Effector memory CD8-positive, alpha-beta T cell (primary cell): ENCODE data around the gene XPNPEP1.

Experiments used
- ATAC-seq: fragments of 150-1000 bp; cut with Tn5 transposase; replicated peaks from 2 replicates; pipeline ENCODE4 v1.10.0; 2021; ENCODE audit warnings: mild to moderate bottlenecking, moderate library complexity
- DNase-seq, 3 experiments: peaks; one replicate each; pipeline ENCODE4 v3.0.0; 2021
- H3K27ac Mint-ChIP-seq, 2 donors: one replicate each; pipeline ENCODE4 v1.8.0; 2022; ENCODE audit warnings: mild to moderate bottlenecking in 2 of 2, mixed read lengths in 2 of 2, moderate library complexity in 2 of 2
- H3K27me3 Mint-ChIP-seq, 2 donors: one replicate each; pipeline ENCODE4 v1.8.0; 2022; ENCODE audit warnings: mixed read lengths in 2 of 2
- H3K36me3 Mint-ChIP-seq: one replicate; pipeline ENCODE4 v1.8.0; 2022; ENCODE audit warnings: mild to moderate bottlenecking, moderate library complexity, mixed read lengths; ENCODE audit not compliant: insufficient read depth
- H3K4me1 Mint-ChIP-seq, 2 donors: one replicate each; pipeline ENCODE4 v1.8.0; 2022; ENCODE audit warnings: low read depth in 2 of 2, mixed read lengths in 2 of 2
- H3K4me3 Mint-ChIP-seq, 2 donors: one replicate each; pipeline ENCODE4 v1.8.0; 2022; ENCODE audit warnings: mild to moderate bottlenecking in 2 of 2, mixed read lengths in 2 of 2, moderate library complexity in 2 of 2
- H3K9me3 Mint-ChIP-seq, 2 donors: one replicate each; pipeline ENCODE4 v1.8.0; 2022; ENCODE audit warnings: mixed read lengths in 2 of 2

XPNPEP1 gene

DNA sequence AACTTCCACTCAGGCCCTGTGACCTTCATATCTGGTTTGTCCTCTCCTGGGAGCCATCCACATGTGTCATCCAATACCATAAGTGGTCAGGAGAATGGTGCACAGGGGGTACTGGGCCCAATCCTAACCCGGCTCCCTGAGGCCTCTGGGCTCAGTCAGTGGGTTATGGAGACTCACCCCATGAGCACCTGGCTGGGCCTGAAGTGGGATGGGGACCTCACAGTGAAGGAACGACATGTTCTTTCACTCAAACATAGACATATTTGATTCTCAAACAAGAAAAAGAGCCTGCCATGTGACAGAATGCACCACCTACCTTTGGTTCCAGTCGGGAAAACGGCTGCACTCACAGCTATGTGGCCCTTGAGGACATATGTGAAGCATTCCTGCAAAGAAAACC is 51.8 kb downstream of the XPNPEP1 start:
- Mint-ChIP-seq H3K36me3 (peaks cover 41% of the 10 kb centered on the region), H3K4me1 (no peaks in the 10 kb centered on the region), H3K4me3 (no peak overlapping the region), H3K9me3 (no peaks in the 10 kb centered on the region), H3K27ac (no peak overlapping the region), H3K27me3 (no peaks in the 10 kb centered on the region)
- DNase-seq (no peak), ATAC-seq (no peak)

DNA sequence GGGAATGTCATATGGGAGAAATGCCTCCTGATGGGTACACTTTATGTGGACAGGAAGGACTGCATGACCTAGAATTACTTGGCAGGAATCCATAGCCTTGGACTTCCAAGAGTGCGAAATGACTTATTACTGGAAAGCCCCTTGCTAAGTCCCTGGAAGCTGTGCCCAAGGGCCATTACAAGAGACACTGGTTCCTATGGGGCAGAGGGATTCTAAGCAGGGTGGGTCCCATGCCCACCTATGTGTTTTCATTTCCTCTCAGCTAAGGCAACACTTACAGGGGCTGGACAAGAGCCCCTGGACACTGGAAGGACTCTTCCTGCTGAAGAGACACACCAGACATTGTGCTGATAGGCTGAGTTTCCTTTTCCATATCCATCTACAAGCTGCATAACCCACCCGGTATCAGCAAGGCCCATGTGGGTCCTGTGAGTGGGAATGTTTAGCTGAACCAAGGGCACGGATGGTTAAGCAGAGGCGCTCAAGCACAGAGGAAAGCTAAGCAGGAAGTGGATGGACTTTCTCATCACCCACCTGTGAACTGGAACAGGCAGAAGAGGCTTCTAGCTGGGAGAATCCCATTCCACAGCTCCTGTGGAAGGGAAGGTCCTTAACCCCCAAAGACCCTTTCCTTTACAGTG is 56.2 kb downstream of the XPNPEP1 start:
- Mint-ChIP-seq H3K9me3 (peaks cover 5 to 8% of the 10 kb centered on the region in 2 donors), H3K4me1 (no peaks in the 10 kb centered on the region), H3K27me3 (no peaks in the 10 kb centered on the region), H3K4me3 (no peak overlapping the region), H3K36me3 (peaks cover 28% of the 10 kb centered on the region), H3K27ac (no peak overlapping the region)
- DNase-seq (no peak), ATAC-seq (no peak)

DNA sequence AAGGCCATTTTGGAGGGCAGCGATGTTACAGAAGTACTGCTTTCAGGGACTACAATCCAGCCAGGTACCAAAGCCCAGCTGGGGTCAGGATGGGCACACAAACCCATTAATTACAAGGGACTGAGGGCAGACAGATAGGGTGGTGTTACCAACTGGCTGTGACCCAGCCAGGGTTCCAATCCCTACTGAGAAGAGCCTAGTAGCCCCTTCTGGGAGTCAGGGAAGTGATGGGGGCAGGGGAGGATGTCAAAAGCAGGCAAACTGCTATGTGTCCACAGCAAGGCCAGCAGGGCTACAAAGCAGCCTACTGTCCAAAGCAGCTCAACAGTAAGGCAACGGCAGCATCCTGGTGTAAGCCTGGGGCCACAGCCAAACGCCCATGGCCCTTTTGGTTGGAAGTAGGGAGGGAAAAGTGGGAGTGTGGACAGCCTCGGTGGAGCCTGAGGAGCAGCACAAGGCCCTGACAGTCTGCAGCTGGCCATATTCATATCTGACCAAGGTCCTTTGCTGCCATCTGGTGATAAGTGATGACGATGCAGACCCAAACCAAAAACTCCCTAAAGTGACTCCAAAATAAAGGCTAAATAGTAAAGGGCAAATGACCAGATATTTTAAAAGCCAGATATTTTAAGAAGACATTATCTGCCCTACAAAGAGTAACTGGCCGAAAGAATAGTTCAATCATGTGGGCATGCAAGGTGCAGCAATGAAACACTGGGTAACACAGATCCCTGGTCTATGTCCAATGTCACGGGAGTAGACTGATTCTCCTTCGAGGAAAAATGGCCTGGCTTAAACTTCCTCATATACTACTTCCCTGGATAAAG is 56.9 kb downstream of the XPNPEP1 start:
- H3K4me1 Mint-ChIP-seq = no peaks in the 10 kb centered on the region
- peaks cover 5 to 8% of the 10 kb centered on the region in 2 donors for H3K9me3 Mint-ChIP-seq
- H3K27ac Mint-ChIP-seq = no peak overlapping the region
- ATAC-seq (no peak), DNase-seq (no peak)
- H3K27me3 Mint-ChIP-seq = no peaks in the 10 kb centered on the region
- peaks cover 23% of the 10 kb centered on the region for H3K36me3 Mint-ChIP-seq
- no peak overlapping the region for H3K4me3 Mint-ChIP-seq

GRCh38 chr10:109863775-109864174 is 59.5 kb downstream of the XPNPEP1 start:
- no peak for DNase-seq
- no peak overlapping the region for H3K4me3 Mint-ChIP-seq
- H3K4me1 Mint-ChIP-seq = no peaks in the 10 kb centered on the region
- ATAC-seq = no peak
- H3K36me3 Mint-ChIP-seq = peaks cover 23% of the 10 kb centered on the region
- no peaks in the 10 kb centered on the region for H3K27me3 Mint-ChIP-seq
- H3K27ac Mint-ChIP-seq = no peak overlapping the region
- H3K9me3 Mint-ChIP-seq = peaks cover 5 to 8% of the 10 kb centered on the region in 2 donors

GRCh38 chr10:109862738-109863137 is 60.6 kb downstream of the XPNPEP1 start:
- H3K4me1 Mint-ChIP-seq = no peaks in the 10 kb centered on the region
- H3K27me3 Mint-ChIP-seq = no peaks in the 10 kb centered on the region
- no peak for DNase-seq
- no peak for ATAC-seq
- no peak overlapping the region for H3K4me3 Mint-ChIP-seq
- H3K9me3 Mint-ChIP-seq = peaks cover 5 to 8% of the 10 kb centered on the region in 2 donors
- H3K27ac Mint-ChIP-seq = no peak overlapping the region
- H3K36me3 Mint-ChIP-seq = peaks cover 23% of the 10 kb centered on the region

- Mint-ChIP-seq H3K4me3 (no peak overlapping the region), H3K27ac (no peak overlapping the region), H3K9me3 (peaks cover 5 to 8% of the 10 kb centered on the region in 2 donors), H3K36me3 (peaks cover 23% of the 10 kb centered on the region), H3K27me3 (no peaks in the 10 kb centered on the region), H3K4me1 (no peaks in the 10 kb centered on the region)
- DNase-seq = no peak
- ATAC-seq = no peak
Observed at GRCh38 chr10:109862041-109862440, 61.3 kb downstream of the XPNPEP1 start.

GRCh38 chr10:109861081-109861480 is 62.2 kb downstream of the XPNPEP1 start:
- DNase-seq (no peak), ATAC-seq (no peak)
- H3K4me3 Mint-ChIP-seq = no peak overlapping the region
- peaks cover 5 to 8% of the 10 kb centered on the region in 2 donors for H3K9me3 Mint-ChIP-seq
- H3K27ac Mint-ChIP-seq = no peak overlapping the region
- peaks cover 23% of the 10 kb centered on the region for H3K36me3 Mint-ChIP-seq
- H3K27me3 Mint-ChIP-seq = no peaks in the 10 kb centered on the region
- no peaks in the 10 kb centered on the region for H3K4me1 Mint-ChIP-seq

DNA sequence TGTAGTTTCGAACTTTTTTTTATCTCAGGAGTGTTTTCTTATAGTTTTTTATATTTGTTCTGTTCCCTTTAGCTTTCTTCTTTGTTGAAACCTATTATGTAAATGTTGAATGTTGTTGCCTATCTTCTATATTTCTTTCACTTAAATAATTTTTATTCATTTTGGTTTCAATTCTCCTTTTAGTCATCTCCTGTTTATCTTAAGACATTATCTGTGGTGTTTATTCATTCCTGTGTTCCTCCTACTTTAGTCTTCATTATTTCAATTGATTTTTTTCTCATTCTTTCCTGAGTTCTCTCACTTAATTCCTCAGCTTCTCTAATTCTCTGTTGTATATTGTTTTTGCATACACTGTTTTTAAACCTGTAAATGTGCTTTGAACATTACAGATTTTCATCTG is 64.1 kb downstream of the XPNPEP1 start:
- Mint-ChIP-seq H3K27ac (peak overlapping the region in 1 of 2 donors; percentile 1), H3K27me3 (no peaks in the 10 kb centered on the region), H3K9me3 (peaks cover 5 to 8% of the 10 kb centered on the region in 2 donors), H3K4me1 (no peaks in the 10 kb centered on the region), H3K36me3 (peaks cover 7% of the 10 kb centered on the region), H3K4me3 (no peak overlapping the region)
- ATAC-seq = no peak
- no peak for DNase-seq

- DNase-seq (no peak), ATAC-seq (no peak)
- no peak overlapping the region for H3K4me3 Mint-ChIP-seq
- H3K27me3 Mint-ChIP-seq = peaks cover 16 to 20% of the 10 kb centered on the region in 2 donors
- H3K9me3 Mint-ChIP-seq = no peaks in the 10 kb centered on the region
- H3K36me3 Mint-ChIP-seq = no peaks in the 10 kb centered on the region
- peaks cover 13 to 14% of the 10 kb centered on the region in 2 donors for H3K4me1 Mint-ChIP-seq
- peak overlapping the region in 1 of 2 donors; percentile 41 for H3K27ac Mint-ChIP-seq
Observed at GRCh38 chr10:109855746-109856145, 67.6 kb downstream of the XPNPEP1 start.

DNA sequence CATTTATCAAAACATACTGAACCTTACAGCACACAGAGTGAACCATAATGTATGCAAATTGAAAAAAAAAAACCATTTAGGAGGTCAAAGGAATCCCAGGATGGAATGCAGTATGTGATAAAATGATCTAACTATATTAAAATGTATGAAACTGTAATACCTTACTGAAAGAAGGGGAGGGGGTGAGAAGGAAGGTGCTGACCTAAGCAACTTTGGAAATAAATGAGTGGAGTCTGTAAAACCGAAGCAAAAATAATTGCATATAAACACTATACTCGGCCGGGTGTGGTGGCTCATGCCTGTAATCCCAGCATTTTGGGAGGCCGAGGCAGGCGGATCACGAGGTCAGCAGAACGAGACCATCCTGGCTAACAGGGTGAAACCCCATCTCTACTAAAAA is 69.4 kb downstream of the XPNPEP1 start:
- H3K9me3 Mint-ChIP-seq = no peaks in the 10 kb centered on the region
- DNase-seq (no peak), ATAC-seq (no peak)
- H3K36me3 Mint-ChIP-seq = no peaks in the 10 kb centered on the region
- H3K4me3 Mint-ChIP-seq = no peak overlapping the region
- H3K27ac Mint-ChIP-seq = no peak overlapping the region
- H3K27me3 Mint-ChIP-seq = peaks cover 21 to 33% of the 10 kb centered on the region in 2 donors
- H3K4me1 Mint-ChIP-seq = peaks cover 13 to 14% of the 10 kb centered on the region in 2 donors

GRCh38 chr10:109852475-109853037 is 70.8 kb downstream of the XPNPEP1 start:
- peaks cover 13 to 14% of the 10 kb centered on the region in 2 donors for H3K4me1 Mint-ChIP-seq
- H3K27me3 Mint-ChIP-seq = peaks cover 21 to 40% of the 10 kb centered on the region in 2 donors
- H3K27ac Mint-ChIP-seq = peak overlapping the region; percentile 24 to 44
- peak overlapping the region; percentile 56 to 65 for H3K4me3 Mint-ChIP-seq
- no peaks in the 10 kb centered on the region for H3K36me3 Mint-ChIP-seq
- DNase-seq (peak; percentile 61 to 72 (median 67)), ATAC-seq (peak; percentile 84)
- no peaks in the 10 kb centered on the region for H3K9me3 Mint-ChIP-seq

- H3K4me1 Mint-ChIP-seq = peaks cover 13 to 14% of the 10 kb centered on the region in 2 donors
- H3K9me3 Mint-ChIP-seq = no peaks in the 10 kb centered on the region
- H3K27ac Mint-ChIP-seq = no peak overlapping the region
- no peaks in the 10 kb centered on the region for H3K36me3 Mint-ChIP-seq
- DNase-seq (no peak), ATAC-seq (no peak)
- peaks cover 21 to 44% of the 10 kb centered on the region in 2 donors for H3K27me3 Mint-ChIP-seq
- peak overlapping the region; percentile 56 to 65 for H3K4me3 Mint-ChIP-seq
Observed at GRCh38 chr10:109851616-109852474, 71.5 kb downstream of the XPNPEP1 start.

GRCh38 chr10:109846832-109847231 is 76.5 kb downstream of the XPNPEP1 start:
- Mint-ChIP-seq H3K4me3 (no peak overlapping the region), H3K9me3 (no peaks in the 10 kb centered on the region), H3K27ac (no peak overlapping the region), H3K36me3 (no peaks in the 10 kb centered on the region), H3K27me3 (peaks cover 42 to 66% of the 10 kb centered on the region in 2 donors), H3K4me1 (peaks cover 3 to 6% of the 10 kb centered on the region in 2 donors)
- no peak for DNase-seq
- no peak for ATAC-seq
